ENCODE data around the gene HK2. TPM values are rescaled to one million over a fixed set of nuclear protein-coding genes. Genes with fewer than 3 reads are reported as not detected.
A peak's percentile ranks its signal among the peaks of the same experiment; 100 is the strongest.

Gene HK2
- total and polyA plus RNA-seq, 3 experiments from 2014 or later, result 1.8 to 57.0 (median 54.5) TPM

DNA sequence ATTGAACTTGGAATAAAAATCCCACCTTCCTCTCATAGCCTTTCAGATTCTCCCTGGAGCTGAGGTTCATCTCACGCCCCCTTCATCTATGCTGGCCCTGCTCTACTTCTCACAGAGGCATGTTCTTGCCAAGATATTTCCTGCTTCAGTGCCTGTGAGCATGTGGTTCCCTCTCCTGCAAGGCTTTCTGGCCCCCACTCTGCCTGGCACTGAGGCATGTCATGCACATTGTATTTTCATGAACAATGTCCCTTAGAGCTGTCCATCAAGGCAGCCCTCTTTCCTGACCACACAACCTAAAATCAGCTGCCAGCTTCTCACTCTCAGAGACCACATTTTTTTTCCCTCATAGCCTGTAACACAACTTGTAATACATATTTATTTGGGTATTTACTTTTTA is 18.0 kb upstream of the HK2 start:
- Mint-ChIP-seq H3K4me3 (no peak overlapping the region), H3K4me1 (no peaks in the 10 kb centered on the region), H3K27me3 (peaks cover 5 to 22% of the 10 kb centered on the region in 2 donors), H3K9me3 (no peaks in the 10 kb centered on the region), H3K27ac (no peak overlapping the region), H3K36me3 (no peaks in the 10 kb centered on the region)
- Histone ChIP-seq H3K4me1 (ENCODE audit: insufficient read depth, low read length) (no peaks in the 10 kb centered on the region), H3K27ac (ENCODE audit: low read depth, low read length) (no peak overlapping the region), H3K9me3 (ENCODE audit: low read length) (no peaks in the 10 kb centered on the region), H3K4me3 (ENCODE audit: low read length) (no peak overlapping the region), H3K36me3 (ENCODE audit: insufficient read depth, low read length) (no peaks in the 10 kb centered on the region), H3K27me3 (ENCODE audit: insufficient read depth, low read length, poor library complexity, severe bottlenecking) (no peaks in the 10 kb centered on the region)
- no peak for DNase-seq
- POLR2A ChIA-PET, result no interaction called here
- CTCF ChIA-PET, result no interaction called here

GRCh38 chr2:74816540-74817303 is 17.2 kb upstream of the HK2 start:
- H3K27me3 Mint-ChIP-seq, result peaks cover 5 to 15% of the 10 kb centered on the region in 2 donors
- H3K36me3 ChIP-seq (ENCODE audit: insufficient read depth, low read length), result no peaks in the 10 kb centered on the region
- H3K27me3 ChIP-seq (ENCODE audit: insufficient read depth, low read length, poor library complexity, severe bottlenecking), result no peaks in the 10 kb centered on the region
- ChIA-PET CTCF (no interaction called here), POLR2A (no interaction called here)
- H3K9me3 Mint-ChIP-seq, result no peaks in the 10 kb centered on the region
- H3K9me3 ChIP-seq (ENCODE audit: low read length), result no peaks in the 10 kb centered on the region
- H3K4me1 Mint-ChIP-seq, result no peaks in the 10 kb centered on the region
- H3K27ac Mint-ChIP-seq, result peak overlapping the region in 2 of 8 donors; percentile 26 to 62
- no peak overlapping the region for H3K4me3 Mint-ChIP-seq
- no peaks in the 10 kb centered on the region for H3K36me3 Mint-ChIP-seq
- no peak overlapping the region for H3K27ac ChIP-seq (ENCODE audit: low read depth, low read length)
- no peak for DNase-seq
- no peaks in the 10 kb centered on the region for H3K4me1 ChIP-seq (ENCODE audit: insufficient read depth, low read length)
- no peak overlapping the region for H3K4me3 ChIP-seq (ENCODE audit: low read length)

DNA sequence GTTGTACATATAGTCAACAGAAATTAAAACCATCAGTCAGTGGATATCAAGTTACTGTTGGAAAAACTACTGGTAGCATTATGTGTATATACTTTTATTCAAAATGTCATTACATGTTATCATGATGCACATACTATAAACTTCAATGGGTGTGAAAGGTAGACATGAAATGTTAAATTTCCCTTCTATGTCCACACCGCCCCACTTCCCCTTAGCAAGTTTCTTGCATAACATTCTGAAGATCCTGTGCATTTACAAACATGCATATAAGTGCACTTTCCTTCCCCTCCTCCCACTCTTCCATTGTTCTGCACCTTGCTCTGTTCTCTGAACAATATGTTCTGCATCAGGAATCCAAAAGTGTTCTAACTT is 16.6 kb upstream of the HK2 start:
- Histone ChIP-seq H3K4me3 (ENCODE audit: low read length) (no peak overlapping the region), H3K27ac (ENCODE audit: low read depth, low read length) (no peak overlapping the region), H3K9me3 (ENCODE audit: low read length) (no peaks in the 10 kb centered on the region), H3K4me1 (ENCODE audit: insufficient read depth, low read length) (no peaks in the 10 kb centered on the region), H3K27me3 (ENCODE audit: insufficient read depth, low read length, poor library complexity, severe bottlenecking) (no peaks in the 10 kb centered on the region), H3K36me3 (ENCODE audit: insufficient read depth, low read length) (no peaks in the 10 kb centered on the region)
- H3K27ac Mint-ChIP-seq, result no peak overlapping the region
- H3K27me3 Mint-ChIP-seq, result peaks cover 2 to 14% of the 10 kb centered on the region in 2 donors
- CTCF ChIA-PET, result no interaction called here
- DNase-seq, result no peak
- H3K36me3 Mint-ChIP-seq, result no peaks in the 10 kb centered on the region
- H3K9me3 Mint-ChIP-seq, result no peaks in the 10 kb centered on the region
- H3K4me3 Mint-ChIP-seq, result no peak overlapping the region
- no peaks in the 10 kb centered on the region for H3K4me1 Mint-ChIP-seq
- POLR2A ChIA-PET, result no interaction called here

DNA sequence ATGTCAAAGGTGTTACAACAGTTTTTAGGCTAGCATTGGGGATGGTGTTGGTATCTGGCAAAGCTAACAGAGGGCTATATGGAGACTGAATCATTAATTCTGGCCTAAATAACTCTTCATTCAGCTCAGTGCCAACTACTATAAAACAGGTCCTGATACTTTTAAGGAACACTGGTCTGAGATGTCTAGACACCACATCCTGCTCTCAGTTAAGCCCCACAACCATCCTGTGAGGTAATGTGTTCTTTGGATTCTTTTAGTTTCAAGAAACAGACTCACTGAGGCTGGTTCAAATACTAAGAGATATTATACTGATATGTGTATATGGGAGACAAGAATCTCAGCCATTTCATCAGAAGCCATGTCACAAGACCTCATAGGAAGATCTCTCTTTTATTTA is 14.2 kb upstream of the HK2 start:
- no peaks in the 10 kb centered on the region for H3K36me3 Mint-ChIP-seq
- CTCF ChIA-PET, result no interaction called here

DNA sequence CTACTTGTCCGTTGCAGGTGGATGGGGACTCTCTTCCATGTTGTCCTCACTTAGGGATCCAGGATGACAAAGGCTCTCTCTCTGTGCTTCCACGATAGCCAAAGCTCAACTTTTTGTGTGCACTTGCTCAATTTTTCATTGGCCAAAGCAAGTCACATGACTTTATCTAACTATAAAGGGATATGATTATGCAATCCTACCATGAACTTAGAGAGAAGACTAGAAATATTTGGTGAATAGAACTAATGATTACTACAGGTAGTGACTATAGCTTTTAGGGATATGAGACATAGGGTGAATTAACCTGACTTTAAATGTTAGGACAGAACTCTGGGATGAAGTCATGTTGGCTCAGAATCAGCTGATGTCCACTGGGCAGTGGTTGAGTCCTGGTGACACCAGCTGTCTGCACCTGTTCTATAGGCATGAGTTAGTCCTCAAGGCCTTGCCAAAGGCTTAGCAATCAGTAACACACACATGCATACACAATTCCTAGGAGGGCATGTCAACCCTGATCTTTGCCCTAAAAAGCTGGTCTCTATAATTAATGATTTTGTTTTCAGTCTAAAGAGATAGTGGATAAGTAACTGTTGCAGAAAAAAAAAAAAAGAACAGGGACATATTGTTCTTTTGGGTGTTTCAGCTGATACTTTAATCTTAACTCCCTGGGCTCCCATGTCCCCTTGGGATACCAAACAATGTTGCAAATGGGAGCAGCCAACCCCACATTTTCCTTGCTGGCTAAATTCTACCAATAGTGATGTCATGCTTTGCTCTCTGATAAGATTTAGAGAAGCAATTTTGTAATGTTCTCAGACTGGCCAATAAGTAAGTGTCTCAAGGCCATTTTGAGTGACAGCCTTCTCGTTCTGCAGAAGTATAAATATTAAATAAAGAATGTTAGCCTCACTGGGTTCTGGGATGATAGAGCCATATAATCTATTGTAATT is 12.5 kb upstream of the HK2 start:
- H3K27ac ChIP-seq (ENCODE audit: low read depth, low read length), result no peak overlapping the region
- no peaks in the 10 kb centered on the region for H3K9me3 Mint-ChIP-seq
- H3K27me3 ChIP-seq (ENCODE audit: insufficient read depth, low read length, poor library complexity, severe bottlenecking), result no peaks in the 10 kb centered on the region
- no peak overlapping the region for H3K27ac Mint-ChIP-seq
- CTCF ChIA-PET, result no interaction called here
- H3K36me3 Mint-ChIP-seq, result no peaks in the 10 kb centered on the region
- peaks cover 1 to 10% of the 10 kb centered on the region in 2 donors for H3K27me3 Mint-ChIP-seq
- POLR2A ChIA-PET, result no interaction called here
- H3K4me3 ChIP-seq (ENCODE audit: low read length), result no peak overlapping the region
- no peak for DNase-seq
- H3K4me3 Mint-ChIP-seq, result no peak overlapping the region
- H3K4me1 ChIP-seq (ENCODE audit: insufficient read depth, low read length), result no peaks in the 10 kb centered on the region
- no peaks in the 10 kb centered on the region for H3K4me1 Mint-ChIP-seq
- H3K36me3 ChIP-seq (ENCODE audit: insufficient read depth, low read length), result no peaks in the 10 kb centered on the region
- no peaks in the 10 kb centered on the region for H3K9me3 ChIP-seq (ENCODE audit: low read length)

More for the DNA sequence above, 14.2 kb upstream of the HK2 start:
- Histone ChIP-seq H3K36me3 (ENCODE audit: insufficient read depth, low read length) (no peaks in the 10 kb centered on the region), H3K9me3 (ENCODE audit: low read length) (no peaks in the 10 kb centered on the region), H3K4me1 (ENCODE audit: insufficient read depth, low read length) (no peaks in the 10 kb centered on the region), H3K27me3 (ENCODE audit: insufficient read depth, low read length, poor library complexity, severe bottlenecking) (no peaks in the 10 kb centered on the region), H3K27ac (ENCODE audit: low read depth, low read length) (no peak overlapping the region), H3K4me3 (ENCODE audit: low read length) (no peak overlapping the region)
- H3K9me3 Mint-ChIP-seq, result no peaks in the 10 kb centered on the region
- H3K4me1 Mint-ChIP-seq, result no peaks in the 10 kb centered on the region
- H3K4me3 Mint-ChIP-seq, result no peak overlapping the region
- H3K27ac Mint-ChIP-seq, result no peak overlapping the region
- POLR2A ChIA-PET, result no interaction called here
- DNase-seq, result no peak
- peaks cover 2 to 12% of the 10 kb centered on the region in 2 donors for H3K27me3 Mint-ChIP-seq

DNA sequence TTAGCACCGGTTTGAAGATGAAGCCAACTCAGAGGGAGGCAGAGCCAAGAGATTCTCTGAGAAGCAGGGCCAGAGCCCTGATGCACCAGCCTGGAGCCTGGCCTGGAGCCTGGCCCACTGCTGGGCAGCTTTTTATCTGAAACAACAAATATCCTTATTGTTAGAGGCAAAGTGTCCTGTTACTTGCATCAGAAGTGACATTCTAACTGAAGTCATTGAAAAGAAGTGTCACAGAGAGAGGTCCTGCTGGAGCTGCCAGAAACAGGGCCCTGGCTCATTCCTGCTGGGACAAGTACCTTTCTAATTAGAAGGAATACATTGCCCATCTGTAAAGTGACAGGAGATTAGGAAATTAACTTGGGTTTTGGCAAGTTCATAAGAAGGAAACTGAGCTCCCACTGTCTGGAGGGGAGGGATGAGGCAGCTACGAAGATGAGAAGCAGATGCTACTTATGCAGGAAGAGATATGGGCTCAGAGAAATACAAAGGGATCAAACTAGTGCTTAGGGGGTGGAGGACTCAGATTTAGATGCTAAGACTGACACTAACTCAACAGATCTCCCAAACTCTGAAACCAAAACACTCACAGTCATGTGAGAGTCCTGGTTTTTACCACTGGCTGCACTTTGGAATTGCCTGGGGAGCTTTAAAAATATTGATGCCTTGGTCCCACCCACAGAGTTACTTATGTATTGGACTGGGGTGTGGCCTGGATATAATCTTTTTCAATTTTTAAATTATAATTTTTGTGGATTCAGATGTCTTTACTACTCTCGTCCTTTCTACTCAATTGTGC is 11.0 kb upstream of the HK2 start:
- Mint-ChIP-seq H3K4me1 (no peaks in the 10 kb centered on the region), H3K27ac (no peak overlapping the region), H3K36me3 (no peaks in the 10 kb centered on the region), H3K27me3 (peaks cover 0 to 9% of the 10 kb centered on the region in 2 donors), H3K9me3 (no peaks in the 10 kb centered on the region), H3K4me3 (no peak overlapping the region)
- Histone ChIP-seq H3K9me3 (ENCODE audit: low read length) (no peaks in the 10 kb centered on the region), H3K36me3 (ENCODE audit: insufficient read depth, low read length) (no peaks in the 10 kb centered on the region), H3K27ac (ENCODE audit: low read depth, low read length) (no peak overlapping the region), H3K4me1 (ENCODE audit: insufficient read depth, low read length) (no peaks in the 10 kb centered on the region), H3K4me3 (ENCODE audit: low read length) (no peak overlapping the region), H3K27me3 (ENCODE audit: insufficient read depth, low read length, poor library complexity, severe bottlenecking) (no peaks in the 10 kb centered on the region)
- DNase-seq, result no peak
- ChIA-PET CTCF (no interaction called here), POLR2A (no interaction called here)

GRCh38 chr2:74824679-74825078 is 9.2 kb upstream of the HK2 start:
- Mint-ChIP-seq H3K9me3 (no peaks in the 10 kb centered on the region), H3K27me3 (peaks cover 1 to 6% of the 10 kb centered on the region in 2 donors), H3K4me3 (no peak overlapping the region), H3K4me1 (no peaks in the 10 kb centered on the region), H3K36me3 (no peaks in the 10 kb centered on the region), H3K27ac (no peak overlapping the region)
- CTCF ChIA-PET, result interaction anchor here (1.2 kb wide), 1 partner anchor 53 kb away, joined by 3 read pairs; no protein-coding TSS in a partner anchor
- H3K27ac ChIP-seq (ENCODE audit: low read depth, low read length), result no peak overlapping the region
- POLR2A ChIA-PET, result no interaction called here
- H3K27me3 ChIP-seq (ENCODE audit: insufficient read depth, low read length, poor library complexity, severe bottlenecking), result no peaks in the 10 kb centered on the region
- H3K4me1 ChIP-seq (ENCODE audit: insufficient read depth, low read length), result no peaks in the 10 kb centered on the region
- no peak for DNase-seq
- H3K36me3 ChIP-seq (ENCODE audit: insufficient read depth, low read length), result no peaks in the 10 kb centered on the region
- H3K4me3 ChIP-seq (ENCODE audit: low read length), result no peak overlapping the region
- H3K9me3 ChIP-seq (ENCODE audit: low read length), result no peaks in the 10 kb centered on the region

- Histone ChIP-seq H3K4me3 (ENCODE audit: low read length) (no peak overlapping the region), H3K4me1 (ENCODE audit: insufficient read depth, low read length) (no peaks in the 10 kb centered on the region), H3K36me3 (ENCODE audit: insufficient read depth, low read length) (no peaks in the 10 kb centered on the region), H3K27ac (ENCODE audit: low read depth, low read length) (no peak overlapping the region), H3K27me3 (ENCODE audit: insufficient read depth, low read length, poor library complexity, severe bottlenecking) (no peaks in the 10 kb centered on the region), H3K9me3 (ENCODE audit: low read length) (no peaks in the 10 kb centered on the region)
- Mint-ChIP-seq H3K4me3 (no peak overlapping the region), H3K27me3 (peaks cover 7 to 17% of the 10 kb centered on the region in 2 donors), H3K9me3 (no peaks in the 10 kb centered on the region), H3K36me3 (no peaks in the 10 kb centered on the region), H3K4me1 (peaks cover 0 to 2% (median under 1%) of the 10 kb centered on the region in 3 donors), H3K27ac (no peak overlapping the region)
- ChIA-PET POLR2A (no interaction called here), CTCF (interaction anchor here (0.6 kb wide), 1 partner anchor 11 kb away, joined by 3 read pairs; no protein-coding TSS in a partner anchor)
- no peak for DNase-seq
These were observed 5.4 kb upstream of the HK2 start for GRCh38 chr2:74828543-74828942.
